HG03045 (cell line): ENCODE data around the gene YWHAQ.
"Not testable (repeated sequence)": the region's sequence is repeated elsewhere in the genome, so short reads cannot be mapped to it uniquely, and the experiment has no call there.

Experiments used
- ATAC-seq: cut with Tn5 transposase; IDR thresholded peaks from one replicate; pipeline ENCODE4 v1.9.1; 2021; ENCODE audit warnings: mild to moderate bottlenecking, moderate library complexity; ENCODE audit not compliant: unreplicated experiment

Gene YWHAQ

GRCh38 chr2:9594366-9595054, 36.3 kb downstream of the YWHAQ start:
- ATAC-seq = no peak

GRCh38 chr2:9593925-9594324, 36.9 kb downstream of the YWHAQ start:
- ATAC-seq = no peak

- no peak for ATAC-seq
Measured at GRCh38 chr2:9592699-9593098, 38.1 kb downstream of the YWHAQ start.

GRCh38 chr2:9590641-9591040, 40.2 kb downstream of the YWHAQ start:
- no peak for ATAC-seq

GRCh38 chr2:9586465-9586864, 44.3 kb downstream of the YWHAQ start:
- no peak for ATAC-seq

- ATAC-seq = no peak
Measured at GRCh38 chr2:9585486-9585885, 45.3 kb downstream of the YWHAQ start.

GRCh38 chr2:9584902-9585301, 45.9 kb downstream of the YWHAQ start:
- not testable (repeated sequence) for ATAC-seq

GRCh38 chr2:9582624-9583023, 48.2 kb downstream of the YWHAQ start:
- no peak for ATAC-seq

GRCh38 chr2:9578467-9579235, 52.1 kb downstream of the YWHAQ start:
- ATAC-seq = no peak

- no peak for ATAC-seq
Measured at GRCh38 chr2:9574331-9574730, 56.5 kb downstream of the YWHAQ start.

- no peak for ATAC-seq
Measured at GRCh38 chr2:9573840-9574239, 57.0 kb downstream of the YWHAQ start.

- ATAC-seq = no peak
Measured at GRCh38 chr2:9573013-9573720, 57.6 kb downstream of the YWHAQ start.

GRCh38 chr2:9570182-9571060, 60.4 kb downstream of the YWHAQ start:
- ATAC-seq = no peak

GRCh38 chr2:9565436-9566153, 65.2 kb downstream of the YWHAQ start:
- ATAC-seq = no peak

GRCh38 chr2:9560628-9561027, 70.2 kb downstream of the YWHAQ start:
- no peak for ATAC-seq

GRCh38 chr2:9558948-9559381, 71.8 kb downstream of the YWHAQ start:
- ATAC-seq = no peak

- peak; percentile 32 for ATAC-seq
Measured at GRCh38 chr2:9556121-9556743, 74.6 kb downstream of the YWHAQ start.

GRCh38 chr2:9555297-9556120, 75.3 kb downstream of the YWHAQ start, which contains the start of gene ADAM17:
Gene ADAM17, minus strand, starts transcription at chr2:9555830. Its CDS starts 225 bp downstream, at chr2:9555605.
- peak; percentile 95 for ATAC-seq

GRCh38 chr2:9554921-9555296, 75.9 kb downstream of the YWHAQ start:
- ATAC-seq = no peak
